PC-9 (cell line): ENCODE measurements around the gene DBF4B. TPM values are rescaled to one million over a fixed set of nuclear protein-coding genes. Genes with fewer than 3 reads are reported as not detected.
"Not testable (repeated sequence)": the region's sequence is repeated elsewhere in the genome, so short reads cannot be mapped to it uniquely, and the experiment has no call there.

Experiments used
- BruUV-seq: library from RNA; stranded (reverse); fragments of 400-500 nt; replicated peaks from 2 replicates; lab custom pipeline; 2021; lab: Mats Ljungman, UMichigan
- CTCF ChIA-PET: fragments of 300-600 bp; sonication (Branson Sonifier 250); formaldehyde crosslinking; loops from one replicate; lab custom pipeline; 2022; ENCODE audit warnings: antibody characterized with exemption; lab: Charles Lee
- POLR2A ChIA-PET: fragments of 300-600 bp; sonication (Branson Sonifier 250); formaldehyde crosslinking; loops from one replicate; lab custom pipeline; 2022; ENCODE audit warnings: antibody characterized with exemption; ENCODE audit not compliant: unreplicated experiment; lab: Charles Lee
- DNase-seq, 2 experiments: peaks; one replicate each; pipeline versions ENCODE4 v3.0.0 to v3.0.0-alpha.2; 2015 to 2022; ENCODE audit warnings: mixed read lengths in 1 of 2
- H2AFZ ChIP-seq: fragments of 200-600 bp; sonication (generic); 2 replicates; pipeline ENCODE4 v1.8.1; 2017; ENCODE audit warnings: antibody characterized with exemption
- H3F3A ChIP-seq: fragments of 200-600 bp; sonication (generic); 2 replicates; pipeline ENCODE4 v1.8.1; 2017; ENCODE audit warnings: antibody characterized with exemption, mild to moderate bottlenecking, low read depth; ENCODE audit not compliant: insufficient read depth
- H3K27ac ChIP-seq: fragments of 200-600 bp; sonication (generic); 2 replicates; pipeline ENCODE4 v1.6.1; 2016; ENCODE audit warnings: mixed run types
- H3K27me3 ChIP-seq: fragments of 200-600 bp; sonication (generic); 2 replicates; pipeline ENCODE4 v1.6.1; 2016; ENCODE audit warnings: low read depth, mixed run types; ENCODE audit not compliant: insufficient read depth
- H3K36me3 ChIP-seq: fragments of 200-600 bp; sonication (generic); 2 replicates; pipeline ENCODE4 v1.6.1; 2016; ENCODE audit warnings: low read depth, mixed run types
- H3K4me1 ChIP-seq: fragments of 200-600 bp; sonication (generic); replicated peaks from 2 replicates; pipeline ENCODE4 v1.6.1; 2016; ENCODE audit warnings: mixed run types; ENCODE audit not compliant: insufficient read depth
- H3K4me2 ChIP-seq: fragments of 200-600 bp; sonication (generic); 2 replicates; pipeline ENCODE4 v1.6.1; 2017; ENCODE audit warnings: mixed run types
- H3K4me3 ChIP-seq: fragments of 200-600 bp; sonication (generic); 2 replicates; pipeline ENCODE4 v1.6.1; 2016; ENCODE audit warnings: mixed run types
- H3K79me2 ChIP-seq: fragments of 200-600 bp; sonication (generic); 2 replicates; pipeline ENCODE4 v1.6.1; 2017; ENCODE audit warnings: low read depth, mixed run types
- H3K9me2 ChIP-seq: fragments of 200-600 bp; sonication (generic); 2 replicates; pipeline ENCODE4 v1.8.1; 2017; ENCODE audit warnings: mild to moderate bottlenecking; ENCODE audit not compliant: insufficient read depth
- H3K9me3 ChIP-seq: fragments of 200-600 bp; sonication (generic); 2 replicates; pipeline ENCODE4 v1.8.1; 2016; ENCODE audit warnings: low read depth; ENCODE audit not compliant: insufficient read depth
- H4K20me1 ChIP-seq: fragments of 200-600 bp; sonication (generic); 2 replicates; pipeline ENCODE4 v1.8.1; 2017; ENCODE audit not compliant: insufficient read depth
- CTCF ChIP-seq: fragments of 200-600 bp; sonication (generic); conservative IDR thresholded peaks from 2 replicates; pipeline ENCODE4 v1.6.1; 2017; ENCODE audit warnings: mixed run types, antibody characterized with exemption, mild to moderate bottlenecking, moderate library complexity
- EZH2 ChIP-seq: fragments of 200-600 bp; sonication (generic); IDR thresholded peaks from 2 replicates; pipeline ENCODE4 v1.8.0; 2017; ENCODE audit warnings: antibody characterized with exemption, low read depth
- intact Hi-C: fragments of 100-400 bp; cut with micrococcal nuclease; formaldehyde crosslinking; loops from one replicate; pipeline ENCODE4 v1.10.0; 2022; ENCODE audit not compliant: unreplicated experiment
- total RNA-seq: library from RNA; stranded (reverse); gene quantifications from 2 replicates; pipeline ENCODE4 v1.2.3, GENCODE V29; 2021

DBF4B gene
- total RNA-seq, 1 experiment from 2014 or later = 33.3 TPM

- Histone ChIP-seq H3K36me3 (no peaks in the 10 kb centered on the region), H3K9me2 (no peaks in the 10 kb centered on the region), H3K9me3 (no peaks in the 10 kb centered on the region), H3K27me3 (no peaks in the 10 kb centered on the region), H3K4me2 (peak overlapping the region; percentile 87), H3K27ac (peak overlapping the region; percentile 69), H4K20me1 (no peaks in the 10 kb centered on the region), H3K4me3 (peak overlapping the region; percentile 81), H3F3A (peaks cover 3% of the 10 kb centered on the region; the same call in 1 of the 2 replicates), H3K79me2 (peaks cover 22% of the 10 kb centered on the region), H3K4me1 (peaks cover 11% of the 10 kb centered on the region), H2AFZ (peak overlapping the region; percentile 92)
- intact Hi-C loops = no loop called here
- BruUV-seq = TSS peak; percentile 99
- TF ChIP-seq EZH2 (no peak), CTCF (no peak)
- POLR2A ChIA-PET = no interaction called here
- CTCF ChIA-PET = no interaction called here
- peak in 1 of 2 experiments; percentile 35 for DNase-seq
Measured at GRCh38 chr17:44707755-44708400, 587 bp upstream of the DBF4B start.

- no TSS peak for BruUV-seq
- Histone ChIP-seq H3K79me2 (no peaks in the 10 kb centered on the region), H3K9me2 (no peaks in the 10 kb centered on the region), H3K27me3 (no peaks in the 10 kb centered on the region), H3K4me2 (no peak overlapping the region), H3K4me1 (no peaks in the 10 kb centered on the region), H2AFZ (no peak overlapping the region), H3K36me3 (peaks cover 12% of the 10 kb centered on the region; the same call in 1 of the 2 replicates), H3K9me3 (no peaks in the 10 kb centered on the region), H4K20me1 (no peaks in the 10 kb centered on the region), H3F3A (no peaks in the 10 kb centered on the region; the same call in 1 of the 2 replicates), H3K4me3 (no peak overlapping the region), H3K27ac (no peak overlapping the region)
- intact Hi-C loops = no loop called here
- TF ChIP-seq EZH2 = no peak
- TF ChIP-seq CTCF = no peak
- ChIA-PET POLR2A (no interaction called here), CTCF (no interaction called here)
- DNase-seq = no peak
Measured at GRCh38 chr17:44719444-44719843, 11.0 kb downstream of the DBF4B start.

GRCh38 chr17:44722254-44722653, 13.8 kb downstream of the DBF4B start:
- H3K9me2 ChIP-seq = no peaks in the 10 kb centered on the region
- H4K20me1 ChIP-seq = no peaks in the 10 kb centered on the region
- H3K4me2 ChIP-seq = no peak overlapping the region
- no peaks in the 10 kb centered on the region for H3K9me3 ChIP-seq
- BruUV-seq = no TSS peak
- H3K27ac ChIP-seq = no peak overlapping the region
- H3K27me3 ChIP-seq = no peaks in the 10 kb centered on the region
- intact Hi-C loops = no loop called here
- no peaks in the 10 kb centered on the region; the same call in 1 of the 2 replicates for H3F3A ChIP-seq
- no peaks in the 10 kb centered on the region for H3K4me1 ChIP-seq
- no peak for TF ChIP-seq EZH2
- no peak for TF ChIP-seq CTCF
- ChIA-PET POLR2A (no interaction called here), CTCF (no interaction called here)
- no peak overlapping the region for H2AFZ ChIP-seq
- no peak overlapping the region for H3K4me3 ChIP-seq
- no peak for DNase-seq
- no peaks in the 10 kb centered on the region for H3K79me2 ChIP-seq
- peaks cover 12% of the 10 kb centered on the region; the same call in 1 of the 2 replicates for H3K36me3 ChIP-seq

- H3K9me3 ChIP-seq, POLR2A ChIA-PET, H3K4me3 ChIP-seq, H3F3A ChIP-seq, H3K9me2 ChIP-seq, DNase-seq, H3K79me2 ChIP-seq, H3K36me3 ChIP-seq, H3K4me2 ChIP-seq, intact Hi-C loops, H3K27ac ChIP-seq, H3K4me1 ChIP-seq, H2AFZ ChIP-seq, BruUV-seq, H3K27me3 ChIP-seq, H4K20me1 ChIP-seq: not testable (repeated sequence)
- CTCF ChIA-PET = interaction anchor here (0.7 kb wide), 1 partner anchor 1026 kb away, joined by 3 read pairs; no protein-coding TSS in a partner anchor
Measured at GRCh38 chr17:44726121-44726520, 17.7 kb downstream of the DBF4B start.
